ENCODE data around the gene FAM131C.
"Not testable (repeated sequence)": the region's sequence is repeated elsewhere in the genome, so short reads cannot be mapped to it uniquely, and the experiment has no call there.

DNA sequence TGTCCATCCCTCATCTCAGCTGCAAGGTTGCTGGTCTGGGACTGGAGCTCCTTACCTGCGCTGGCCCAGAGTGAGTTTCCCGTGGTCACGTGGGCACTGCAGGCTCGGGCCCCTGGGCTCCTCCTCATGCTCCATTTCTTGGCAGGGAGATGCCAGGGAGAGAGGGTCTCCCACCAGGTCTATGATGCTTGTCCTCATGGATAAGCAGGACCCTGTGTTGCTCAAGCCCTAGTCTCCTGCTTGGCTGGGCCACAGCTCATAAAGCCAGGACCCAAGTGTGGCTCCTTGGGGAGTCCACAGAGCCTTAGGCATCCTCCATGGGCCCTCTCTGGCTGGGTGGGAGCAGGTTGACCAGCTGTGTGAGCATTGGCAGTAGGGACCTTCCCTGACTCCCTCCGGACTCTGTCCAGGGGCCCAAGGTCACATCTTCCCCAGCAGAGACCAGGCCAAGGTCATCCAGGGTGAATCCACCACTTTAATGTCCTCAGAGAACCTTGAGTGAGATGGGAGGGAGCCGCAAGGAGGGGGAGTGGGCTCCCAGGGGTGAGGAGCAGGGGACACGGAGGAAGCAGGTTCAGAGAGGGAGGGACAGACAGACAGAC lies 16.0 kb downstream of the FAM131C start:
- TF ChIP-seq, protein P1, sequence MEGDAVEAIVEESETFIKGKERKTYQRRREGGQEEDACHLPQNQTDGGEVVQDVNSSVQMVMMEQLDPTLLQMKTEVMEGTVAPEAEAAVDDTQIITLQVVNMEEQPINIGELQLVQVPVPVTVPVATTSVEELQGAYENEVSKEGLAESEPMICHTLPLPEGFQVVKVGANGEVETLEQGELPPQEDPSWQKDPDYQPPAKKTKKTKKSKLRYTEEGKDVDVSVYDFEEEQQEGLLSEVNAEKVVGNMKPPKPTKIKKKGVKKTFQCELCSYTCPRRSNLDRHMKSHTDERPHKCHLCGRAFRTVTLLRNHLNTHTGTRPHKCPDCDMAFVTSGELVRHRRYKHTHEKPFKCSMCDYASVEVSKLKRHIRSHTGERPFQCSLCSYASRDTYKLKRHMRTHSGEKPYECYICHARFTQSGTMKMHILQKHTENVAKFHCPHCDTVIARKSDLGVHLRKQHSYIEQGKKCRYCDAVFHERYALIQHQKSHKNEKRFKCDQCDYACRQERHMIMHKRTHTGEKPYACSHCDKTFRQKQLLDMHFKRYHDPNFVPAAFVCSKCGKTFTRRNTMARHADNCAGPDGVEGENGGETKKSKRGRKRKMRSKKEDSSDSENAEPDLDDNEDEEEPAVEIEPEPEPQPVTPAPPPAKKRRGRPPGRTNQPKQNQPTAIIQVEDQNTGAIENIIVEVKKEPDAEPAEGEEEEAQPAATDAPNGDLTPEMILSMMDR (IDR thresholded peaks at IDR 0.05; ENCODE audit: poor library complexity, severe bottlenecking), result not testable (repeated sequence)
- not testable (repeated sequence) for TF ChIP-seq EZH2 (IDR thresholded peaks at IDR 0.05; ENCODE audit: borderline replicate concordance, insufficient read depth, low read length, poor library complexity, severe bottlenecking); MXI1 (conservative IDR thresholded peaks at IDR 0.05; ENCODE audit: poor library complexity, severe bottlenecking); SMC3 (conservative IDR thresholded peaks at IDR 0.05; ENCODE audit: poor library complexity); POLR2AphosphoS5 (IDR thresholded peaks at IDR 0.05); RAD21 (conservative IDR thresholded peaks at IDR 0.05); TAF1 (IDR thresholded peaks at IDR 0.05; ENCODE audit: low read depth)

All from neural cell (in vitro differentiated cells).